GM13976 (cell line): ENCODE measurements around the gene RCC2.
"Not testable (repeated sequence)": the region's sequence is repeated elsewhere in the genome, so short reads cannot be mapped to it uniquely, and the experiment has no call there.

Experiments
- DNase-seq: peaks from one replicate; pipeline ENCODE4 v3.0.0; 2012; ENCODE audit warnings: low spot score
- in situ Hi-C: fragments of 300-500 bp; cut with MboI; formaldehyde crosslinking; loops from one replicate; pipeline ENCODE4 v1.12.0; 2022; ENCODE audit warnings: low sequenced_read_pairs, mixed read lengths, inconsistent platforms; ENCODE audit not compliant: unreplicated experiment
- TF ChIP-seq, protein P1 (sequence below): IDR thresholded peaks from 2 replicates; pipeline ENCODE4 v1.5.1; 2012; ENCODE audit warnings: borderline replicate concordance, mild to moderate bottlenecking; ENCODE audit not compliant: insufficient read depth; ENCODE audit errors: extremely low read depth, missing control alignments, control extremely low read depth

The RCC2 gene

DNA sequence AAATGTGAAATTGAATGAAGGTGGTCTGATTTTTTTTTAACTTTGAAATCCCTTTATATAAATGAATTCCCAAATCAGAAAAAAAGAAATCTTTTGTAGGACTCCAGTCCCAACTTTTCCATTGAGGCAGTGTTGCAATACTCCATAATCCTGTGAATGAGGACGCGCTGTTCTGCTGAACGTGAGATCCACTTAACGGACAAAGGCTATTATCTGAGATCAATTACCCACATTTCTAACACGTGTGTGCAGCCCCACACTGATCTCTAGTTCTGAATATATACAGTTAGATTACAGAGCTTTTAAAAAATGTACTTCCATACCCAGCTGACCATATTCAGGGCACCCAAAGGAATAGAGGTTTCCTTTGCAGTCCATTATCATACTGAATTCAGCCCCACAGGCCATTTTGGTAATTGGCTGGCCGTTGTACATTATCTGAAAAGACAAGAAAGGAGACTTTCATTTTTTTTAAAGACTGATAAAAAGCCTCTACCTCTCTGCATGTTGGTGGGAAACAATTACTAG, 19.0 kb downstream of the RCC2 start:
- TF ChIP-seq, protein P1, sequence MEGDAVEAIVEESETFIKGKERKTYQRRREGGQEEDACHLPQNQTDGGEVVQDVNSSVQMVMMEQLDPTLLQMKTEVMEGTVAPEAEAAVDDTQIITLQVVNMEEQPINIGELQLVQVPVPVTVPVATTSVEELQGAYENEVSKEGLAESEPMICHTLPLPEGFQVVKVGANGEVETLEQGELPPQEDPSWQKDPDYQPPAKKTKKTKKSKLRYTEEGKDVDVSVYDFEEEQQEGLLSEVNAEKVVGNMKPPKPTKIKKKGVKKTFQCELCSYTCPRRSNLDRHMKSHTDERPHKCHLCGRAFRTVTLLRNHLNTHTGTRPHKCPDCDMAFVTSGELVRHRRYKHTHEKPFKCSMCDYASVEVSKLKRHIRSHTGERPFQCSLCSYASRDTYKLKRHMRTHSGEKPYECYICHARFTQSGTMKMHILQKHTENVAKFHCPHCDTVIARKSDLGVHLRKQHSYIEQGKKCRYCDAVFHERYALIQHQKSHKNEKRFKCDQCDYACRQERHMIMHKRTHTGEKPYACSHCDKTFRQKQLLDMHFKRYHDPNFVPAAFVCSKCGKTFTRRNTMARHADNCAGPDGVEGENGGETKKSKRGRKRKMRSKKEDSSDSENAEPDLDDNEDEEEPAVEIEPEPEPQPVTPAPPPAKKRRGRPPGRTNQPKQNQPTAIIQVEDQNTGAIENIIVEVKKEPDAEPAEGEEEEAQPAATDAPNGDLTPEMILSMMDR, result no peak
- in situ Hi-C loops, result no loop called here
- DNase-seq, result no peak

DNA sequence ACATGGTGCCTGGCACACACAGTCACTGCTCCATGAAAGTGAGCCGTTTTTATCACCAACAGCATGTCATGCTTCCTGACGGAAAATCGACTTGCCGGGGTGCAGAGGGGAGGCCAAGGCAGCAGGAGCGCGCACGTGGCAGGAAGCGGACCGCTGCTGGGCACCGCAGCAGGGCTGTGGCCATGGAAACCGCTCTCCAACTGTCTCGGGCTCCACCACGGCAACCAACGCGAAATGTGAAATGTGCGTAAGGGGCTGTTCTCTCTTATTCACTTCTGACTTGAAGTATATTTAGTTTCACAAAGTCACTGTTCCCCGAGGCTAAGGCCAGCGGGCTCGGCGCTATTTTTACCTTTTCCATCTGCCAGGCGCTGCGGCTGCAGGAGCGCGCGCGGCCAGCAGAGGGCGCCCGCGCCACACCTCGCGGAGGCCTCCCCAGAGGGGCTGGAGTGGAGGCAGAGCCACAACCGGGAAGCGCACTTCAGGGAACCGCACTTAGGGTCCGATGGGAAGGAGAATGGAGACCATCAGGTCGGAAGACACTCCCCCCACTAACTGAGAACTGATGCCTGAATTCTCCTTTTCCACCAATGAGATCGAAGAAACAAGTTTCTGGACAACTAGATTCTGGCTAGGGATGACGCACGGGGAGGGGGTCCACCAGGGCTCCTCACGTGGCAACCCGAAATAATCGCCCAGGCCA, 19.7 kb downstream of the RCC2 start:
- peak; percentile 87 for DNase-seq
- in situ Hi-C loops, result no loop called here
- TF ChIP-seq, protein P1, result peak; percentile 99

DNA sequence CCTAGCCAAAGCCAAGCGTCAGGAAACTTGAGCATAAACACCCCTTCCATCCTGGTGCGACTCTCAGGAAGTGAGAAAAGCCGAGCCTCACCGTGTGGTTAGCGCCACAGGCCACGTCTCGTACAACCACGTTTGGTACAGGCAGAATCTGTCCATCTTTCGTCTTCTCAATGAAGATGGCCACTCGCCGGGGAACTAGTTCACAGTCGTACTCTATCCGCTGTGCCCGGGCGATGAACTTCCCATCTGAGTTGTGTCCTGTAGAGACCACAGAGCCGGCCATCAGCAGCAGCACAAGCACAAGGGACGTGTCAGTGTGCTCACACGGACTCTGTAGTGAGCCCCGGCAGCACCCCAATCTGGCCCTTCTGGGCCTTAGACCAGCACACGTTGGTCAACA, 23.1 kb downstream of the RCC2 start:
- in situ Hi-C loops, result no loop called here
- TF ChIP-seq, protein P1, result no peak

DNA sequence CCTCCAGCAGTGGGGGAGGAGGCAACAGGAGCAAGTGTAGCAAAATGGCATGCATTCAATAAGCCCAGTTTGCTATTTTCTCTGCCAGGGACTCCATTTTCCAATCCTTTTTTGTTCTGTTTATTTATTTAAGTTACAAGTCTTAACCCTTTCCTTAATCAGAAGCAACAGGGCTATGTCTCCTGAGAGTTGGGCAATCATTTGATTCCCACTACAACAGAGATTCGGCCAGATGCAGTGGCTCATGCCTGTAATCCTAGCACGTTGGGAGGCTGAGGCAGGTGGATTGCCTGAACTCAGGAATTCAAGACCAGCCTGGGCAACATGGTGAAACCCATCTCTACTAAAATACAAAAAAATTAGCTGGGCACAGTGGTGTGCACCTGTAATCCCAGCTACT, 25.5 kb downstream of the RCC2 start:
- TF ChIP-seq, protein P1, result no peak
- DNase-seq, result no peak
- in situ Hi-C loops, result no loop called here

More for the DNA sequence above, 23.1 kb downstream of the RCC2 start:
- no peak for DNase-seq

DNA sequence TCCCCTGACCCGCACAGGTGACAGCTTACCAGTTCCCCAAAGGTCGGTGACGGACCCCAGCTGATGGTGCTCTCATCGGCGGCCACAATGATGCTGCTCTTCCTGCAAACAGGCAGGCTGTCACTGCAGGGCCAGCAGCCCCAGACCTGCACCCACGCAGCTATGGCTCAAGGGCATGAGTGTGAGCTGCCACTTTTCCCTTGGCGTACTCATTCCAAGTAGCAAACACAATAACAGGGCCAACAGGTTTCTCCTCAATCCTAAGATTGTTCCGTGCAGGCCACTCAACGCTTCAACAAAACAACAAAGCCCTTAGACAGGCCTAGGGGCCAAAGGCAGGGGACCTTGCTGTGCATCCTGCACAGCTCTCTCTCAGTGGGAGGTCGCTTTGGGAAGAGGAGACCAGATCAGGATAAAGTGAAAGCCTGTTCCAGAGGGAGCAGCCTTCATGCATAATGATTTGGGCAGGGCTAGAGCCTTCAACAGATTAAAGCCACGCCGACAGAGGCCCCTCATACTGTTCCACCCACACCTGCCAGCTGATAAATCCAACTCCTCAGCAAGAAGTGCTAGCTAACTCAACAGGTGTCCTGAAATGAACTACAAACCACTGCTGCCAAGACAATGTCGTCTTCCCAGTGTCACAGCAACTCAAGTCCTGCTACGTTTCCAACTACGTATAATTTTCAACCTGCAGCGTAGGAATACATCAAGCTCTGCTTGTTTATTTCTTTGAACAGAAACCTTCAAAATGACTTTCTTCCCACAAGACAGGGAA, 27.2 kb downstream of the RCC2 start:
- no peak for DNase-seq
- TF ChIP-seq, protein P1, result no peak
- in situ Hi-C loops, result no loop called here

DNA sequence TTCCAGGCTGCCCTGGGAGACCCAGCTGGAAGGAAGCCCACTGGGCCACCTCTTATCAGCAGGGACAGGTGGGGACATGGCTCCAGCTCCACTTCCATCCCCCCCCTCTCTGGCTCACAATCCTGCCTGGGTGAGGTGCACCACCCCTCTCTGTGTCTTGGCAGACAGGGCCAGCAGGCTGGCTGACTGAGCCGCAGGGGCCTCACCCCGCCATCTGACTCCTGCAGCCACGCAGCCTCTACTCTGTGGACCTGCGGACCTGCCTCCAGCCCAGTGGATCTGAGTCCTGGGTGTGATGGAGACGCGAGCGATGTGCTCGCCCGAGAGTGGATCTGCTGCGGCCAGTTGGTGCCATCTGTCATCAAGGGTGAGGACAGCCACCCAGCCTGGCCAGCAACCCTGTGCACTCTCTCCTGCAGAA, 30.1 kb downstream of the RCC2 start:
- TF ChIP-seq, protein P1, result no peak
- in situ Hi-C loops, result no loop called here
- DNase-seq, result no peak

DNA sequence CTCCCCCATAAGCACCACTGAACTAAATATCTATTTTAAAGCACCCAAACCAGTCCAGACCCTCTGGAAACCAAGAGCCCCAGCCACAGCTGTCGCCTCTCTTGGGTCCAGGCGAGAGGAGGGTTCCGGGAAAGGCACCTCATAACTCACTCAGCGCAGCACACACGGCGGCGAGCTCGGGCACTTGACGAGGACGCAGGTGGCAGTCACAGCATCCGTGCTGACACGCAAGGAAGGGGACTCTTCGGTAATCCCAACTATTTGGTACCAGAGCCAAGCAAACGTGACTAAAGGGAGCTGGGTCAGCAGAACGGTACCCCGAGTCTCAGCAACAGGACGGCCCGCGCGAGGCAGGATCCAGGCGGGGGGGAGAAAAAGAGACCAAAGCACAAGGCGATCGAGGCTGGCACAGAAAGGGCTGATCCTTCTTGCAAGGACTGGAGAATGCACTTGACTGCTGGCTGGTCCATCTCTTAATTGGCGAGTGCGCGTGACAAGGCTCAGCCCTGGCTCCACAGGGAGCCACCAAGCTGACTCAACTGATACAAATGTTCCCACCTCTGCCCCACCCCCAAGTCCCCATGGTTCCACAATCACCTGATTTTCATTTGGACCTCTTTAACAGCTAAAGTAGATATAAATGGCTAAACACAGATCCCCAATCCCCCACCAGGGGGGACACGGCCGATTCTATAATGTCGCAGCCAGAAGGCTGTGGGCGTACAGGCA, 31.5 kb downstream of the RCC2 start:
- in situ Hi-C loops, DNase-seq: not testable (repeated sequence)

DNA sequence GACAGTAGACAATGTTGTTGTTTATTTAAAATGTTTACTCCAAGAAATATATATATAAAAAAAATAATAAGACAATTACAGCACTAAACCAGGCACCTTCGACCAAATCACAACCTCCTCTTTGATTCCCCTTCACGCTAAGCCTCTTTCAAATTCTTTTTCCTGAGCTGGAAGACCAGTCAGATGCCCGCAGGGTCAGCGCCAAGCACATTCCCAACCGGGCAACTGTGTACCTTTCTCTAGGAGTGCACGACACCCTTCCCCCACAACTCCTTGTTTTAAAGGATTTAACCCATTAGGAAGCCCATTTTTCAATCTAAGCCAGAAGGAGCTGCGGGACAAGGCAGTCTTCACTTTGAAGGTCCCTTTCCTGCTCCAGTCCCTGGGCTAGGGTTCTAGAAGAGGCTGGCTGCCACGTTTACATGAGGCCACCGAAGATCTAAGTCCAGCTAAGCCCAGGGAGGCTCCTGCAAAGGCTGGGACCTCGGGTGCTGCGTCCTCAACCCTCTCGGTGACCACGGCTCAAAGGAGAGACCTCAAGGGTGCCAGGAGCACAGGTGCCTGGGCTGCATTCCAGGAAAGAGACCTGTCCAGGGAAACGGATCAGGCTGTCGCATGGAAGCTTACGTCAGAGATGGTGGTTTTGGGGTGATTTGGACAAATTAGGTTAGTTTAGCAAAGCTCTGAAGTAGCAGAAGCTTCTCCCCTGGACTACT, 32.6 kb downstream of the RCC2 start:
- in situ Hi-C loops, DNase-seq: not testable (repeated sequence)
